Heart left ventricle (tissue), 13 donors: Measurements from ENCODE around the gene MYO1E.

Experiments used
- POLR2A ChIP-seq, 2 donors: fragments of 450-650 bp; IDR thresholded peaks; one replicate each; pipeline ENCODE4 v1.6.1; 2017; ENCODE audit warnings: antibody characterized with exemption in 2 of 2, mild to moderate bottlenecking in 2 of 2, moderate library complexity in 2 of 2
- TF ChIP-seq, protein P1 (sequence below), 12 donors: fragments of 200-600 bp; sonication (generic) in 4 of 12; IDR thresholded peaks; one replicate each; pipeline versions ENCODE4 v1.5.0 to v1.8.0; 2018 to 2022; ENCODE audit warnings: antibody characterized with exemption in 12 of 12, mild to moderate bottlenecking in 5 of 12
- donor health status: ischemic (EF 13 %, LVEDD 7.1; RV severe dilation, severe dysfunction).
- donor health status: DM: no; HTN: yes; CAD: no.
- donor health status: DM: no; HTN: no; CAD: no.
- donor health status: ischemic (EF 25% LVEDD 6.9; RV normal size, moderate dysfunction).
- donor health status: ischemic (EF 25% LVEDD 5.7; RV mildly dilated, moderate dysfunction).
- donor health status: ischemic (EF 35%, LVEDD 5.7; RV mildly dilated, moderate dysfunction).
- donor health status: nonischemic (EF 11% LVEDD 7.7; RV severe dilation, severe dysfunction).
- donor health status: DM: yes; HTN: yes; CAD: no.
- donor health status: PGD.
- donor health status: ischemic (EF 29% LVEDD 5.4; RV normal size, mild dysfunction).
- donor health status: nonischemic (EF 23%, LVEDD 6.1; RV moderate dilation, normal function).

DNA sequence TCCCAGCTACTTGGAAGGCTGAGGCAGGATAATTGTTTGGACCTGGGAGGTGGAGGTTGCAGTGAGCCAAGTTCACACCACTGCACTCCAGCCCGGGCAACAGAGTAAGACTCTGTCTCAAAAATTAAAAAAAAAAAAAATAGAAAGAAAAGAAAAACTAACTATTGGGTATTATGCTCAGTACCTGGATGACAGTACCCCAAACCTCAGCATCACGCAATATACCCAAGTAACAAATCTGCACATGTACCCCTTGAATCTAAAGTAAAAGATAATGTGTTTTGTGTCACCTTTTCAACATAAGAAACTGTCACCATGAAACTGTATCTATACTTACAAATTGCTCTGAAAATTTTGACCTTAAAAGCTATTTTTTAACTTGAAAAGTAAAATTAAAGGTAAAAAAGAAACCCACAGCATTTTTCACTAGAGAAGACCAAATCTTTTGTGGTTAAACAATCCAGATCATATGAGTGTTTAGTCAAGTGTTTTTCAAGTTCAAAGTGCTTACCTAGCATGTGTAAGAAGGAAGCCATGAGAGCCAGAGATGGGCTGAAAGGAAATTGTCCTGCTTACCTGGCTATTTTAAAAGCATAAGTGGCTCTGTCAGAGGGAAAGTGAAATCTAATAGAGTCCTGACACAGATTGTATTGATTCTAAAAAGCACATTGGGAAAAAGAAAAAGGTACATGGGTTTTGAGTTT, 50.5 kb downstream of the MYO1E start:
- TF ChIP-seq, protein P1, sequence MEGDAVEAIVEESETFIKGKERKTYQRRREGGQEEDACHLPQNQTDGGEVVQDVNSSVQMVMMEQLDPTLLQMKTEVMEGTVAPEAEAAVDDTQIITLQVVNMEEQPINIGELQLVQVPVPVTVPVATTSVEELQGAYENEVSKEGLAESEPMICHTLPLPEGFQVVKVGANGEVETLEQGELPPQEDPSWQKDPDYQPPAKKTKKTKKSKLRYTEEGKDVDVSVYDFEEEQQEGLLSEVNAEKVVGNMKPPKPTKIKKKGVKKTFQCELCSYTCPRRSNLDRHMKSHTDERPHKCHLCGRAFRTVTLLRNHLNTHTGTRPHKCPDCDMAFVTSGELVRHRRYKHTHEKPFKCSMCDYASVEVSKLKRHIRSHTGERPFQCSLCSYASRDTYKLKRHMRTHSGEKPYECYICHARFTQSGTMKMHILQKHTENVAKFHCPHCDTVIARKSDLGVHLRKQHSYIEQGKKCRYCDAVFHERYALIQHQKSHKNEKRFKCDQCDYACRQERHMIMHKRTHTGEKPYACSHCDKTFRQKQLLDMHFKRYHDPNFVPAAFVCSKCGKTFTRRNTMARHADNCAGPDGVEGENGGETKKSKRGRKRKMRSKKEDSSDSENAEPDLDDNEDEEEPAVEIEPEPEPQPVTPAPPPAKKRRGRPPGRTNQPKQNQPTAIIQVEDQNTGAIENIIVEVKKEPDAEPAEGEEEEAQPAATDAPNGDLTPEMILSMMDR (IDR thresholded peaks at IDR 0.05): no peak
- no peak for TF ChIP-seq POLR2A (IDR thresholded peaks at IDR 0.05)
